ENCODE measurements around the gene TMEM223. TPM values are rescaled to one million over a fixed set of nuclear protein-coding genes. Genes with fewer than 3 reads are reported as not detected.

The TMEM223 gene
- polyA plus RNA-seq, 1 donor (not counting 4 experiments of a cell fraction or from before 2014, with no cell fraction given): 11.0 TPM

GRCh38 chr11:62747475-62748160 is 44.2 kb downstream of the TMEM223 start:
- dilution Hi-C loops (cut with MboI; ENCODE audit: extremely low pct_ligation_motif_present, low sequenced_read_pairs): no loop called here
- no peak for FAIRE-seq

More at GRCh38 chr11:62747475-62748160, 44.2 kb downstream of the TMEM223 start:
- Histone ChIP-seq H3K9me3 (ENCODE audit: control insufficient read depth, low read depth, low read length) (no peaks in the 10 kb centered on the region), H3K9ac (ENCODE audit: control insufficient read depth, extremely low read depth, insufficient read depth, low read length) (peak overlapping the region; percentile 25), H3K4me3 (ENCODE audit: control insufficient read depth in 2 of 3, extremely low read depth in 1 of 3, insufficient read depth in 2 of 3, low read depth in 1 of 3, low read length in 3 of 3) (no peak overlapping the region), H4K20me1 (ENCODE audit: control insufficient read depth, extremely low read depth, insufficient read depth, low read length) (no peaks in the 10 kb centered on the region), H3K27me3 (ENCODE audit: control insufficient read depth, extremely low read depth, insufficient read depth, low read length) (no peaks in the 10 kb centered on the region), H2AFZ (ENCODE audit: control insufficient read depth, low read length) (no peak overlapping the region), H3K4me1 (ENCODE audit: control insufficient read depth, extremely low read depth, insufficient read depth, low read length) (no peaks in the 10 kb centered on the region), H3K27ac (ENCODE audit: control insufficient read depth, insufficient read depth, low read length) (no peak overlapping the region), H3K4me2 (ENCODE audit: control insufficient read depth, extremely low read depth, insufficient read depth, low read depth, low read length) (no peak overlapping the region), H3K36me3 (ENCODE audit: control insufficient read depth in 2 of 2, extremely low read depth in 1 of 2, insufficient read depth in 2 of 2, low read length in 2 of 2) (peaks cover 7 to 11% of the 10 kb centered on the region in 2 experiments), H3K9me1 (ENCODE audit: control insufficient read depth, extremely low read depth, insufficient read depth, low read length) (no peaks in the 10 kb centered on the region), H3K79me2 (ENCODE audit: control insufficient read depth, insufficient read depth, low read length) (peaks cover 9% of the 10 kb centered on the region)
- TF ChIP-seq CTCF (optimal IDR thresholded peaks at IDR 0.05 in 1 of 3, IDR thresholded peaks at IDR 0.05 in 1 of 3, conservative IDR thresholded peaks at IDR 0.05 in 1 of 3; ENCODE audit: extremely low read depth in 1 of 3, insufficient read depth in 2 of 3, low read length in 3 of 3) (no peak), EZH2 (IDR thresholded peaks at IDR 0.05; ENCODE audit: low read length) (no peak)
- no peak for DNase-seq (ENCODE audit: low read depth, low spot score)

Small RNA genes lying within 50 kb of the gene (small RNA-seq; reads per million reads assigned to genes)
- gene MIR6514 (ENCODE audit: insufficient read length in 3 of 3, low read depth in 3 of 3, low replicate concordance in 1 of 3): 0.07 to 2.3 (median 1.3) reads per million in 3 experiments
- 0 to 0.25 (median 0) reads per million in 3 experiments for gene RNU6-118P (ENCODE audit: insufficient read length in 3 of 3, low read depth in 3 of 3, low replicate concordance in 1 of 3)

Other genes starting within 250 kb of the TMEM223 start
- gene AHNAK, start 245.2 kb downstream of the TMEM223 start, polyA plus RNA-seq: 195 to 220 TPM (median 207 TPM) in 3 replicates
- gene EEF1G, start 218.1 kb downstream of the TMEM223 start, polyA plus RNA-seq: 1,553 to 1,943 TPM (median 1,735 TPM) in 3 replicates
- 10.1 to 12.3 TPM (median 10.5 TPM) in 3 replicates for gene TUT1, start 200.5 kb downstream of the TMEM223 start, polyA plus RNA-seq
- gene MTA2, start 190.1 kb downstream of the TMEM223 start, polyA plus RNA-seq: 29.4 to 44.3 TPM (median 39.7 TPM) in 3 replicates
- 13.6 to 15.1 TPM (median 13.6 TPM) in 3 replicates for gene EML3, start 179.2 kb downstream of the TMEM223 start, polyA plus RNA-seq
- gene ROM1, start 178.7 kb downstream of the TMEM223 start, polyA plus RNA-seq: 1.0 to 1.9 TPM (median 1.5 TPM) in 3 replicates
- gene B3GAT3, start 170.0 kb downstream of the TMEM223 start, polyA plus RNA-seq: 15.1 to 28.2 TPM (median 17.7 TPM) in 3 replicates
- 153 to 211 TPM (median 176 TPM) in 3 replicates for gene GANAB, start 145.4 kb downstream of the TMEM223 start, polyA plus RNA-seq
- gene INTS5, start 138.7 kb downstream of the TMEM223 start, polyA plus RNA-seq: 7.7 to 21.1 TPM (median 8.0 TPM) in 3 replicates
- gene C11orf98, start 126.8 kb downstream of the TMEM223 start, polyA plus RNA-seq: 58.9 to 81.5 TPM (median 76.5 TPM) in 3 replicates
- 4.0 to 4.5 TPM (median 4.2 TPM) in 3 replicates for gene CSKMT, start 126.7 kb downstream of the TMEM223 start, polyA plus RNA-seq
- 8.3 to 11.7 TPM (median 8.6 TPM) in 3 replicates for gene UQCC3, start 120.3 kb downstream of the TMEM223 start, polyA plus RNA-seq
- 3.8 to 5.3 TPM (median 4.9 TPM) in 3 replicates for gene LBHD1, start 119.7 kb downstream of the TMEM223 start, polyA plus RNA-seq
- gene UBXN1, start 112.9 kb downstream of the TMEM223 start, polyA plus RNA-seq: 45.9 to 72.5 TPM (median 58.5 TPM) in 3 replicates
- gene LRRN4CL, start 102.5 kb downstream of the TMEM223 start, polyA plus RNA-seq: 0.08 TPM in 3 replicates
- gene BSCL2, start 84.6 kb downstream of the TMEM223 start, polyA plus RNA-seq: 21.9 to 50.5 TPM (median 38.6 TPM) in 3 replicates
- not detected in 3 replicates for gene GNG3, start 84.3 kb downstream of the TMEM223 start, polyA plus RNA-seq
- gene HNRNPUL2, start 64.5 kb downstream of the TMEM223 start, polyA plus RNA-seq: 17.2 to 29.0 TPM (median 20.3 TPM) in 3 replicates
- 14.7 to 26.1 TPM (median 23.8 TPM) in 3 replicates for gene TTC9C, start 63.5 kb downstream of the TMEM223 start, polyA plus RNA-seq
- 3.4 to 7.2 TPM (median 4.0 TPM) in 3 replicates for gene ZBTB3, start 37.8 kb downstream of the TMEM223 start, polyA plus RNA-seq
- 145 to 166 TPM (median 151 TPM) in 3 replicates for gene POLR2G, start 30.4 kb downstream of the TMEM223 start, polyA plus RNA-seq
- 14.7 to 16.1 TPM (median 14.8 TPM) in 3 replicates for gene TAF6L, start 20.6 kb downstream of the TMEM223 start, polyA plus RNA-seq
- 35.4 to 76.4 TPM (median 38.6 TPM) in 3 replicates for gene TMEM179B, start 4.6 kb downstream of the TMEM223 start, polyA plus RNA-seq
- 22.8 to 51.2 TPM (median 25.3 TPM) in 3 replicates for gene NXF1, start 13.4 kb upstream of the TMEM223 start, polyA plus RNA-seq
- gene STX5, start 40.0 kb upstream of the TMEM223 start, polyA plus RNA-seq: 20.4 to 30.4 TPM (median 25.6 TPM) in 3 replicates
- gene TEX54, start 40.8 kb upstream of the TMEM223 start, polyA plus RNA-seq: not detected in 3 replicates
- gene WDR74, start 47.6 kb upstream of the TMEM223 start, polyA plus RNA-seq: 44.5 to 48.1 TPM (median 47.7 TPM) in 3 replicates
- gene SLC3A2, start 88.9 kb upstream of the TMEM223 start, polyA plus RNA-seq: 469 to 552 TPM (median 521 TPM) in 3 replicates
- gene CHRM1, start 129.4 kb upstream of the TMEM223 start, polyA plus RNA-seq: not detected in 3 replicates
- not detected in 3 replicates for gene SLC22A6, start 193.0 kb upstream of the TMEM223 start, polyA plus RNA-seq
- not detected in 3 replicates for gene SLC22A8, start 223.8 kb upstream of the TMEM223 start, polyA plus RNA-seq